GM19372 (cell line): ENCODE results near the gene CSNK1G1.
"Not testable (repeated sequence)": the region's sequence is repeated elsewhere in the genome, so short reads cannot be mapped to it uniquely, and the experiment has no call there.

Experiments used
- ATAC-seq: cut with Tn5 transposase; IDR thresholded peaks from one replicate; pipeline ENCODE4 v1.9.1; 2021; ENCODE audit warnings: mild to moderate bottlenecking, low read depth, moderate library complexity; ENCODE audit not compliant: unreplicated experiment

The CSNK1G1 gene

DNA sequence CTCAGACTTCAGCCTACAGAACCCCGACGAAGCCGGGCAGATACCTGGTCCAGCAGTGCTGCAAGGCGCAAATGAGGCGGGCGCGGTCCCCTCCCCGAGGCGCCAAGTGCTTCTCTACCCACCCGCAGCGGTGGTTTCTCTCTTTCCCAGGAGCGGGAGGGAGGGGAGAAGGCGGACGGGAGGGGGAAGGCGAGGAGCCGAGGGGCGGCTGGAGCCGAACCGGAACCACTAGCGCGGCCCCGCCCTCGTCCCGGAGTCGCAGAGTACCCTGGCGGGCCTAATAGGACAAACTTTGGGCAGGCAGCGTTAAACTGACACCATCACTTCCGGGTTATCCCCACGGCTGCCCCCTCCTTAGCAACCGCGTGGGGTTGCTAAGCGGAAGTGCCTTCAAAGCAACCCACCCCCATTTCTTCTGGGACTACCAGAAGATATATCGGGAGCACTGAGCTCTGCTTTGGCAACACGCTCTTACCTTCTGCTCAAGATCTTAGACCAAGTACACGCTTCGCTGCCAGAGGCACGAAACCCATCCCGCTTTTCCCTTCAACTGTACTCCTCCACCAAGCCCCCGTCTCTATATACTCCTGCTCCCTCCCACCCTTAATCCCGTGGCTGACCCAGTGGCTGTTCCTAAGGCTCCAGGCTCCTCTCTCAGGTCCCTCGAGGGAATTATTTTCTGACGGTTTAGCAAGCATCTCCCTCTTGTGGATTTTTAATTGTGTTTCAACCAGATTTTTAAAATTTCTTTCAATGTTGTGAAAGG lies at the start of gene CSNK1G1:
CSNK1G1 (minus strand) TSS at position 230 of the 766 bp plus-strand sequence. CDS start 55,674 bp downstream, outside the sequence.
- ATAC-seq = peak; percentile 93

DNA sequence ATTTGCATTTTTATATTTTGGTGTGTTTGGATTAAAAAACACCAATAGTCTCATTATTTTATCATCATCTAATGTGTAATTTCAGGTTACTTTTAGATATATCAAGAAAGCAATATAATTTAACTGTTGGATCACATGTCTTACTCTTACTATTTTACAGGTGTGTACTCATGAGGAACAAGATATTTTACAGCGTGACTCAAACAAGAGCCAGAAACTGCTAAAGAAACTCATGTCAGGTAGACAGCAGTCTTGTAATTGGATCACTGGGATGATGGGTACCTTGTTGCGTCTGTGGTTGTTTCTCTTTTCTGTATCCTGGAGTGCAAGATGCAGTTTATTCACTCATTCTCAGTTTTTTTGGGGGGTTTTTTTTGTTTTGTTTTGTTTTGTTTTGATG lies 44.6 kb upstream of the CSNK1G1 start:
- no peak for ATAC-seq

DNA sequence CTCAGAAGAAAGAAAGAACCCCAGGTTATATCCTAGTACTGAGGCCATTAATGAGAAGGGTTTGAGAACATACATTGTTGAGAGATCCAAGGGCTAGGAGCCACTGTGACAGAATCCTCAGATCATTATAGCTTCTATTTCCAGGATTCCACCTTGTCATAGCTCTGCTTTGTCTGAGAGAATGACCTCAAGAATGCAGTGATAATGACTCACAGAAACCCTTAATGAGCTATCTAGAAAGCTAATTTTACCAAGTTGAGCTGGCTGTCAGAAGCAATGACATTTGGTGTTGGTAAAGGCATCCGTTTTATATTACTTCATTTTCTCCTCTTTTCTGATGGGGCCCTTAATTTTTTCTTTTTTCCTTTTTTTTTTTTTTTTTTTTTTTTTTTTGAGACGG lies 42.6 kb upstream of the CSNK1G1 start:
- no peak for ATAC-seq

DNA sequence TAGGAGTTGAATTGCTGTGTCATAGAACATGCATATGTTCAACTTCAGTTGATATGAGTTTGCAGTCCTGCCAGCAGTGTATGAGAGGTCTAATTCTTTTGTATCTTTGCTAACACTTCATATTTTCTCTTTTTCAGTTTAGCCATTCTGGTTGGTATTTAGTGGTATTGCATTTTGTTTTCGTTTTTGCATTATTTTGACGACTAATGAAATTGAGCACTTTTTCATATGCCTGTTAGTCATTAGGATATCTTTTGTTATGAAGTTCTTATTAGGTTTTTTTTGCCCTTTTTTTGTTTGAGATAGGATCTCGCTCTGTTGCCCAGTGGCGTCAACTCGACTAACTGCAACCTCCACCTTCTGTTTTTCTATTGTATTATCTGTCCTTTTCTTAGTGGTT lies 40.8 kb upstream of the CSNK1G1 start:
- ATAC-seq = no peak

DNA sequence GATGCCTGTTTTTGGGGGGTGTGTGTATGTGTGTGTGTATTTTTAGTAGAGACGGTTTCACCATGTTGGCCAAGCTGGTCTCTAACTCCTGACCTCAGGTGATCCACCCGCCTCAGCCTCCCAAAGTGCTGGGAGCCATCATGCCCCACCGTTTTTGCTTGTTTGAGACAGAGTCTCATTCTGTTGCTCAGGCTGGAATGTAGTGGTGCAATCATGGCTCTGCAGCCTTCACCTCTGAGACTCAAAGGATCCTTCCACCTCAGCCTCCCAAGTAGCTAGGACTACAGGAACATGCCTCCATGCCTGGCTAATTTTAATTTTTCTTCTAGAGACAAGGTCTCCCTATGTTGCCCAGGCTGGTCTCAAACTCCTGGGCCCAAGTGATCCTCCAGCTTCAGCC lies 36.5 kb upstream of the CSNK1G1 start:
- ATAC-seq = not testable (repeated sequence)

DNA sequence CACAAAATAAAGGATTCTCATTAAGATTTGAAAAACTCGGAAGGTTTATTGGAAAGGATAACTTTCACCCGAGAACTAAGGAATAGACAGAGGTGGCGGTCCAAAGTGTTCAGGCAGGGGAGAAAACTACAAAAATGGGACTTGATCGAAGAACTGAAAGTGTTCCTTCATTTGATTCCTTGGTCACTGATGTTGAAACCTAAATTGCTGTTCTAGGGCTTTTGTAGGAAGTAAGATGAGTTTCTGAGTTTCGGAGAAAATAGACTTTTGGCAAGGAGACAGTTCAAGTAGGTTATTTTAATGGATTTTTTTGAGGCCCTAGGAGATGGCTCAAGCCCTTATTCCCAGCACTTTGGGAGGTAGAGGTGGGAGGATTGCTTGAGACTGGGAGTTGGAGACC lies 33.1 kb upstream of the CSNK1G1 start:
- ATAC-seq = no peak

DNA sequence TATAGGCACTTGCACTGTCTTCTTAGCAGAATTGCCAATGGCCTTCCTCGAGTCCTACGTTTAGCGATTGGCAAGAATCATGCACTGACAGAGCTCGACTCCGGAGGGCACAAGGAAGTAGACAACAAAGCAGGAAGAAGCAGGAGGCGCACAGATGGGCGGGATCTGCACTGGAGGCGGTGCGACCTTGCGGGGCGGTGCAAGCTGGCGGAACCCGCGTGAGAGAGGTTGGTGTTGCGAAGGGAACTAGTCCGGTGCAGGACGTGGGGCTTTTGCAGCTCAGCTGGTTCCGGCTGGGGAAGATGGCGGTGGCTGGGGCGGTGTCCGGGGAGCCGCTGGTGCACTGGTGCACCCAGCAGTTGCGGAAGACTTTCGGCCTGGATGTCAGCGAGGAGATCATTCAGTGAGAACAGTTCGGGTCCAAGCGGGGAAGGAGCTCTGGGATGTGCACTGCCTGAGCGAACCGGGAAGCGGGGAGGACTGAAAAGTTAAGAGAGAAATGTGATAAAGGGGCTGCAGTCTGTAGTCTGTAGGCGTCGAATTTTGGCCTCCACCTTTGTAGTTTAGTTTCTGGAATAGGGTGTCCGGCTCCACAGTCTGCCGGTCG lies 31.7 kb upstream of the CSNK1G1 start, which contains the start of gene TRIP4:
TRIP4 (plus strand) TSS at position 275 of the 607 bp plus-strand sequence; CDS start at position 303, 28 bp downstream.
- ATAC-seq = peak; percentile 94

DNA sequence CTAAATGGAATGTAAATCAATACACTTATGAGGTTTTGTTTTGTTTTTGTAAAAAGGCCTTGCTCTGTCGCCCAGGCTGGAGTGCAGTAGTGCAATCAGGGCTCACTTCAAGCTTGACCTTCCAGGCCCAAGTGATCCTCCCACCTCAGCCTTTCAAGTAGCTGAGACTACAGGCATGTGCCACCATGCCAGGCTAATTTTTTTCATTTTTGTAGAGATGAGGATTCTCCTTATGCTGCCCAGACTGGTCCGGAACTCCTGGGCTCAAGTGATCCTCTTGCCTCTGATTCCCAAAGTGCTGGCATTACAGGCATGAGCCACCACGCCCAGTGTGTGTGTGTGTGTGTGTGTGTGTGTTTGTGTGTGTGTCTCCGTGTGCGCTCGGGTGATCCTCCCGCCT lies 30.3 kb upstream of the CSNK1G1 start:
- no peak for ATAC-seq

DNA sequence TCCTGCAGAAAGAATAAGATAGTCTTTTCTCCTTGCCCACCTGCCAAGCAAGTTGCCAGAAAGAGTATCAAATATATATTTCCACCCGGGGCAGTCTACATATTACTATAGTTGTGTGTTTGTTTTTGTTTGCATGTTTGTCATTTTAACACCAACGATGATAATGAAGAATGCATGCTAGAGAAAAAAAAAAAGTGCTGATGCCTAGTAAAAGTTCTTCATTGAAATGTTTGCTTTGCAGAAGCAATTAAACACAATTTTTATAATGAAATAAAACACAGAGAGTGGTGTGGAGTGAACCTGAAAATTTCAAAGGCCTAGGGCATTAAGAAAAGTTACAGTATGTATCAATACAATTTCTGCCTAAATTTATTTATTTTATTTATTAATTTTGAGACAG lies 27.8 kb upstream of the CSNK1G1 start:
- no peak for ATAC-seq

DNA sequence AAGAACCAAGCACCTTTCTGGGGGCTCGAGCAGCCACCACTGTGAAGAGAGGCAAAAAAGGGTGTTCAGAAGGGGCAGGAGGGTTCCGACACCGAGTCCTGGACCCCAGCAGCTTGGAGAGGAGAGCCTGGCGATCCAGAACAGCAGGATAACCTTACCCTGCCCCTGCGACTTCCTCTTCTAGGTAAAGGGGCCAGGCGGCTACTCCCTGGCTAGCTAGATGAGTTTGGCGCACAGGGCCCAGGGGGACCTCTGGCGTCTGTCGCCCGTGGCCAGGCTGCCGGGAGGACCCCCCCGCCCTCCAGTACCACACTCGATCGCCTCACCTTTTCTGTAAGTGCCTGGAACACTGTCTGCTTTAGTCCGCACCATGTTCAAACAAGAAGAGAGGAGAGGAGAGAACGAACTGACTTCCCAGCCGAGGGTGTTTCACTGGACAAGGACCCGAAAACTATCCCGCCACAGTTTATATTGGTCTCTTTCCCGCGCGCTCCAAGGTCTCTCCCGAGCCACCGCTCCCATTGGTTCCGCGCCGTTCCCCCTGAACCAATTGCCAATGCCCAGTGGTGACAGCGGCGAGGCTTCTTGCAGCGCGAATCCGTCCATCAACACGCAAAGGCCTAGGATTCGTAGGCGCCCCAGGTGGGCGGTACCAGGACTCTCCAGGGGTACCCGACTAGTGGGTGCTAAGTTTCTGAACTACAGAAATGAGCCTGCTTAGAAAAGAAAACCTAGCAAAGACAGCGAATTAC lies 25.2 kb upstream of the CSNK1G1 start, which contains the start of gene PCLAF:
PCLAF (minus strand) TSS at position 442 of the 752 bp plus-strand sequence; CDS start at position 372, 70 bp downstream.
- peak; percentile 92 for ATAC-seq

DNA sequence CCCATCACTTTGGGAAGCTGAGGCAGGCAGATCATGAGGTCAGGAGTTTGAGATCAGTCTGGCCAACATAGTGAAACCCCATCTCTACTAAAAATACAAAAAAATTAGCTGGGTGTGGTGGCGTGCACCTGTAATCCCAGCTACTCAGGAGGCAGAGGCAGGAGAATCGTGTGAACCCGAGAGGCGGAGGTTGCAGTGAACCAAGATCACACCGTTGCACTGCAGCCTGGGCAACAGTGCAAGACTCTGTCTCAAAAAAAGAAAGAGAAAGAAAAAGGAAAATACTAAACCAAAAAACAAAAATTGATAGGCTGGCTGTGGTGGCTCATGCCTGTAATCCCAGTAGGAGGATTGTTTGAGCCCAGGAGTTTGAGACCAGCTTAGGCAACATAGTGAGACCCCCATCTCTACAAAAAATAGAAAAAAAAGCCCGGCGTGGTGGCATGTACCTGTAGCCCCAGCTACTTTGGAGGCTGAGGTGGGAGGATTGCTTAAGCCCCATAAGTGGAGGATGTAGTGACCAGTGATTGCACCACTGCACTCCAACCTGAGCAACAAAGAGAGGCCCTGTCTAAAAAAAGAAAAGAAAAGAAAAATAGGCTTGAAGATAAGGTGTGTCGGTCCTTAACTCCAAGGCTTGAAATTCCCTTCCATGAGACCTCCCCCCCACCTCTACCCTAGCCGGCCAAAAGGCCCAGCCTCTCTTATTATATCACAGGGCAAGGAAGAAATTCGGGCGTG lies 24.3 kb upstream of the CSNK1G1 start:
- not testable (repeated sequence) for ATAC-seq

DNA sequence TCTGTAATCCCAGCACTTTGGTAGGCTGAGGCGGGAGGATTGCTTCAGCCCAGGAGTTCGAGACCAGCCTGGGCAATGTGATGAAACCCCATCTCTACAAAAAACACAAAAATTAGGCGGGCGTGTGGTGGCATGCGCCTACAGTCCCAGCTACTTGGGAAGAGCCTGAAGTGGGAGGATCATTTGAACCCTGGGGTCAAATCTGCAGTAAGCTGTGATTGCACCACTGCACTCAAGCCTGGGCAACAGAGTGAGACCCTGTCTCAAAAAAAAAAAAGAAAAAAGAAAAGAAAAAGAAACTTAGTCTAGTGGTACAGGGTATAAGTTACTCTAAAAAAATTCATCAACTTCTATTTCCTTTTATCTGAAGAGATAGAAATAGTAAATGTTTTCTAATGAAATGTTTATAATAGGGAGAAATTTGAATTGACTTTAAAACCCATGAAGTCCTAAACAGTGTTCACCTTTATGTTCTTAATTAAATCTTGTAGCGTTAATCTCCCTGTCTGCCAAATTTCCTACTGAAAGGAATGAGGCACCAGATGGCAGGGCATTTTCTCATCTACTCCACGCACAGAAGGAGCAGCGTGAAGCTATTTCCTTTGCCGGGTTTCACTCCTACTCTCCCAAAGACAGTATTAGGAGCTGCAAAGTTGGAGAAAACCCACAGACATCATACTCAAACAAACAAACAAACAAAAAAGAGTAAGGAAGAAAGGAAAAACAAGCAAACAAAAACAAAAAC lies 23.4 kb upstream of the CSNK1G1 start:
- no peak for ATAC-seq

DNA sequence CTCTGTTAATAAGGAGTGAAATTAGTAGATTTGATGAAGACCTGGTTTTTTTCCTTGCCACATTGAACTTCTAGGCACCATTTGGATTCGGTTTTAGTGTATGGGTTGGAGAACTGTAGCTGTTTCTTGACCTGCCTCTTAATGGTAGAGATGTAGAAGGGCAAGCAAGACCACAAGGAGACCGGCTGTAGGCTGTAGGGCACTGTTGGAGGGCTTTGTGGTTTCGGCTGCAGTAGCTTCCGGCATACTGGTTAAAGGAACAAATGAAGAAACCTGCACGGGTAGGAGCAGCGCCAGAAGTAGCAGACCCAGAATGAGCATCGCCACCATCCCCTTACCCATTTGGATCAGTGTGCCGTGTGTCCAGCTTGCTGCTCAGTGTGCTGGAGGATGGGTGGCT lies 17.4 kb upstream of the CSNK1G1 start:
- ATAC-seq = no peak

DNA sequence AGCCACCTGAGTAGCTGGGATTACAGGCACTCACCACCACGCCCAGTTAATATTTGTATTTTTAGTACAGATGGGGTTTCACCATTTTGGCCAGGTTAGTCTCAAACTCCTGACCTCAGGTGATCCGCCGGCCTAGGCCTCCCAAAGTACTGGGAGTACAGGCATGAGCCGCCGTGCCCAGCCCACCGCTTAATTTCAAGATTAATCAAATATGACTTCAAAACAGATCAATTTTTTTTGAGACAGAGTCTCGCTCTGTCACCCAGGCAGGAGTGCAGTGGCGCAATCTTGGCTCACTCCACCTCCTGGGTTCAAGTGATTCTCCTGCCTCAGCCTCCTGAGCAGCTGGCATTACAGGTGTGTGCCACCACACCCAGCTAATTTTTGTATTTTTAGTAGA lies 15.4 kb upstream of the CSNK1G1 start:
- not testable (repeated sequence) for ATAC-seq

DNA sequence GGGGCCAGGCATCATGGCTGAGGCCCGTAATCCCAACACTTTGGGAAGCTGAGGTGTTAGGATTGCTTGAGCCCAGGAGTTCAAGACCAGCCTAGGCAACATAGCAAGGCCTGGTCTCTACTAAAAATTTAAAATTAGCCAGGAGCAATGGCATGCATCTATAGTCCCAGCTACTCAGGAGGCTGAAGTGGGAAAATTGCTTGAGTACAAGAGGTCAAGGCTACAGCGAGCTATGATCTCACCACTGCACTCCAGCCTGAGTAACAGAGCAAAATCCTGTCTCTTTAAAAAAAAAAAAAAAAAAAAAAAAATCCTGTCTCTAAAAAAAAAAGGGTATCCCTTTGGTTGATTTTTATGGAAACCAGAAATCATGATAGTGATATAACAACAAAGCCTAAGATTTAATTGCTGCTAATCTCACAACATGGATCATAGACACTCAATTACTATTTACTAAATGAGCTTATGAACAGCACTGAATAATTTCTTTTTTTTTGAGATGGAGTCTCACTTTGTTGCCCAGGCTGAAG lies 13.2 kb upstream of the CSNK1G1 start:
- no peak for ATAC-seq

DNA sequence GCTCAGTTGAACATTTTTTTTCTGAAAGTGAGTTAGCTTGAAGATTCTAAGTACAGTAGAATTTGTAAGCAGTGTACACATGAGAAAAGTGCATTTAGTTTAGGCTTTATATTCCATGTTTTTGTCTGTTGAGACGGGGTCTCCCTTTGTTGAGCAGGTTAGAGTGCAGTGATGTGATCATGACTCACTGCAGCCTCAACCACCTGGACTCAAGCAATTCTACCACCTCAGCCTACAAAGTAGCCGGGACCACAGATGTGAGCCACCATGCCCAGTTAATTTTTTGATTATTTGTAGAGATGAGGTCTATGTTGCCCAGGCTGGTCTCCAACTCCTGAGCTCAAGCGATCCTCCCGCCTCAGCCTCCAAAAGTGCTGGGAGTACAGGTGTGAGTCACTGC lies 5.3 kb upstream of the CSNK1G1 start:
- no peak for ATAC-seq

DNA sequence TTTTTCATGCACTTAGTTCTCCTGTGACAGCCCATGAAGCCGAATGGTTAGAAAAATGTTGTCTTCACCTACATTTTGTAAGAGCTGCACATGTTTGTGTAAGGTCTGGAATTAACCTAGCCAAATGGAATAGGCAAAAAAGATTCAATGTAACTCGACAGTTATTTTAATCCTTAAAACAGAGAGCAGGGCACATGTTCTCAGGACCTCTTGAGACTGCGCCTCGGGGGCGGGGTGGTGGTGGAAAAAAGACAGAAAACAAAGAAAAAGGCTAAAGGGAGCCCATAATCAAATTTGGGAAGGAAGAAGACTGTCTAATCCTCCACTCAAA lies 702 bp upstream of the CSNK1G1 start:
- ATAC-seq = no peak

DNA sequence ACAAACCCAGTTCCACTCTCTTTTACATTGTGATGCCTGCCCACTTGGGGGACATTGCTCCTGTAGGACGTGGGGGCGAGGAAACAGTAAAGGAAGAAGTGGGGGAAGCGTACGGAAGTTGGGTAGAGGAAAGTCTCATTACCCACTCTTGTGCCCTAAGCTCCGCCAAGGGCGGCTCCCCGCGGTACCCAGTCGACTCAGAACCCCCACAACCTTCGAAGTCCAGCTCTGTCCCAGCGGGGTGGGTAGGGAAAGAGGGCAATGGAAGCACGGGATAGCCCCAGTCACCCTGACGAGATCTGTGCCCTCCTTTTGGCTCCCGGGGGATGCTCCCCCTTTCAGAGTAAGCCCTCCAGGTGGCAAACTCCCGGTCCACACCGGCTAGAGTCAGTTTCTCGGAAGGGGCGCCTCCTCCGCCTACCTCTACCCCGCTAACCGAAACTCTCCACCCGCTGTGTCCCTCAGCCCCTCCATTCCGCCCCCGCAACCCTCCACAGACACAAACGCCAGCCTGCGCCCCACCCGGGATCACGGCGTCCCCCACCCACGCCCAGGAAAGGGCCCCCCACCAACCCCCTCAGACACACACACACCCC lies 527 bp downstream of the CSNK1G1 start:
- peak; percentile 11 for ATAC-seq

DNA sequence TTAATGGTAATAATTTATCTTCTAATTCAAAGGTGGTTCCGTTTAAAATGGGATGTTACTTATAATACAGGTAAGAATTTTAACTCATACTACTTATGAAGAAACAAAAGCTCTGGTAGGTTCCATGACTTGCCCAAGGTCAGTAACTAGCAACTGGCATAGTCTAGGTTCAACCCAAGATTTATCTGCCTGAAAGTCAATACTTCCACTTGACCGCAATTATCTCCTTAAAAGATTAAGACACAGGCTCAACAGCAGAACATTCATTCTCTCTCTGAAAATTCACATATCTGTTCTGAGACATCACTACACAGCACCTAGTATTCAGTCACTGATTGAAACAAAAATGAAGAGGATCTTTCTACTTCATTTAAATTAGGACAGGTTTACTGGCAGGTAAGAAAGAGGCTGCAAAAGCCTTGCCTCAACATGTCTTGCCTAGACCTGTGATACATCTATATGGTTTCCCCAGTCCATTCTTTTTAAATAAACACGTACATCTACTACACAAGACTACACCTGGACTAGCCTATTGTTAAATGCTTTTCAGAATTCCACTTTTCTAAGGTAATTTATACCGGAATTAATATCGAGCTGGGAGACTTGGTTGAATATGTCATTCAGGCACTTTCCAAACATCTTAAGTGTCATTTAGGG lies 1.2 kb downstream of the CSNK1G1 start:
- no peak for ATAC-seq
